Measurements from ENCODE around the gene MYO16. TPM values are rescaled to one million over a fixed set of nuclear protein-coding genes. Genes with fewer than 3 reads are reported as not detected.

MYO16 gene
- total RNA-seq, 1 donor from 2014 or later, result 1.2 TPM

DNA sequence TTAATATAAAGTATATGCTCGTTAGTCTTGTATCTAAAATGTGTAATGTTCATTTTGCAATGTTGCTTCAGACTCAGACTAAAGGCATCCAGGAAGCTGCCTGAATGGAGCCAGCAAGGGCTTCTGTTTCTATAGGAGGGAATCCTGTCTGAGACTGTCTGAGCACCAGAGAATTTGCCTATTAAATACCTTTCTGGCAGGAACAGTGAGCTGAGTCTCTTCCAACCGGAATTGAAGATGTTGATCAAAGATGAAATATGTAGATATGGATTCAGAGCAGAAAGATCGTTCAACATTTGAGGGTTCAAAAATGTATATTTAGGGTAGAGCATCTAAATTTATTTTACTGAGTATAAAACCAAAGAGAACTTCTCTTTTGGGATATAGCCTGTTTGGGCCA is 20.9 kb downstream of the MYO16 start:
- DNase-seq (no peak), ATAC-seq (ENCODE audit: poor library complexity) (no peak)
- intact Hi-C loops (cut with DNase I), result no loop called here

DNA sequence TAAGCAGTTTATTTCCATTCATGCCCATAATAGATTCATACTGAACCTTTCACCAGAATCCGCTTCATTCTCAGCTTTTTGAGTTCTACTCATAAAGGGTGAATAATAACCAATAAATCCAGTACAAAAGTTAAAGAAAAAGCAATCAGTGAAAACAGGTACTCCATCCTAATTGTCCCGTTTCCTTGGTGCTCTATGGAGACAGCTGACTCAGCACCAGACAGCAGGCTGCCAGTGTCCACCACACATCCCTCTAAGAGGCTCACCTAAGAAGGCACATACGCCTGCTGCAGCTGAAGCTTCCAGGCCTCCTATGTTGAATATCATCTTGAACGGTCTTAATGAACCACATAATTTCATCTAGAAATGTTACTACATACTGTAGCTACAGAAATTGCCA is 27.3 kb downstream of the MYO16 start:
- DNase-seq (no peak), ATAC-seq (ENCODE audit: poor library complexity) (no peak)
- intact Hi-C loops (cut with DNase I), result no loop called here

DNA sequence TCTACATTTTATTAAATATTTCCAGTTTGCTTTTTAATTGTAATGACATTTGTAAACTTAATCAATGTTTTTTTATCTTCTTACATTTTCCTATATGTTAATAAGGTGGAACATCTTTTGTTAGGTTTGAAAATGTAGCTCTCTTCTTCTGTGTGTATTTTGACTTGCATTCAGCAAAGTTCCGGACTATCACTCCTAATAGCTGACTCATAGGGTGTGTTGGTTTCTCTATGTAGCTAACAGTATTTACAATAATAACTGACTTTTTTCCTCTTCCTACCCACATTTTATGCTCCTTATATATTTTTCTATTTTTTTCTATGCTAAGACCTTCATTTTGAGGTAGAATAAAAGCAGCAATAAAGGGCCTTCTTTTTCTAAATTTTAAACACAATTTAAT is 28.1 kb downstream of the MYO16 start:
- intact Hi-C loops (cut with DNase I), result no loop called here
- DNase-seq (no peak), ATAC-seq (ENCODE audit: poor library complexity) (no peak)

DNA sequence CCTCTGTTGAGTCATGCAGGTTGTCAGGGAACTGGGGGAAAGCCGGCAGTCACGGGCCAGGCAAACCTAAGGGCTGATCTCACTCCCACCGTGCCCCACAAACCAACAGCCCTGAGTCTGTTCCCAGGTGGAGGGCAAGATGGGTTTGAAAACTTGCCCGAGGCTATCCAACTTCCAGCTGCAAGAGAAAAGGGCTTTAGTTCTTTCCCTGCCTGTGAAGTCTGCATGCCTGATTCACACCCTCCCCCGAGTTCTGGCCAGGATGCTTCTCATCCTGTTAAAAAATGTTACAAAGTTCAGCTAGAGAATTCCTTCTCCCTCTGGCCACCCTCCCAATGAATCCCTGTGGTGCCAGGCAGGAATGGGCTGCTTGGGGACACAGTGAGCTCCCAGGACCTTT is 33.1 kb downstream of the MYO16 start:
- intact Hi-C loops (cut with DNase I), result no loop called here
- ATAC-seq (ENCODE audit: poor library complexity), result no peak
- no peak for DNase-seq

- DNase-seq, result no peak
- ATAC-seq (ENCODE audit: poor library complexity), result no peak
- intact Hi-C loops (cut with DNase I), result no loop called here
These were observed 34.3 kb downstream of the MYO16 start for GRCh38 chr13:108663710-108664109.

GRCh38 chr13:108667205-108667604 is 37.8 kb downstream of the MYO16 start:
- ATAC-seq (ENCODE audit: poor library complexity), result no peak
- intact Hi-C loops (cut with DNase I), result no loop called here

GRCh38 chr13:108669381-108669780 is 40.0 kb downstream of the MYO16 start:
- intact Hi-C loops (cut with DNase I), result no loop called here
- ATAC-seq (ENCODE audit: poor library complexity) (no peak), DNase-seq (no peak)

More at GRCh38 chr13:108667205-108667604, 37.8 kb downstream of the MYO16 start:
- DNase-seq, result no peak

DNA sequence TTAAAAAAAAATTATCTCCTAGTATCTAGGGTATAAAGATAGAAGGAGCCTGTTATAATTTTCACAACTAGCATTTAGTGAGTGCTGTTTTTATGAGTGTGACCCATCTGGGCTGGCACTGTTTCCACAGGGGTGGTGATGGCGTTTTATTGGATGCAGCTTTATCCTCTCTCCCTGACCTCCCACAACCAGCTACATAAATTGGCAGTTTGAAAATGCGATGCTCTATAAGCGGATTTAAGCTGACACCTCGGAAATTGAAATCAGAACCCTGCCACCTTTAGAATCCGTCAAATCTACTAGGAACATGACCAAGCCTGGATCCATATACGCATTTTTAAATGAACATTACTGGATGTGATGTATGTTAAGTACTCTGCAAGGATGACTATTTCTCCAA is 44.9 kb downstream of the MYO16 start:
- intact Hi-C loops (cut with DNase I), result no loop called here
- ATAC-seq (ENCODE audit: poor library complexity), result no peak

DNA sequence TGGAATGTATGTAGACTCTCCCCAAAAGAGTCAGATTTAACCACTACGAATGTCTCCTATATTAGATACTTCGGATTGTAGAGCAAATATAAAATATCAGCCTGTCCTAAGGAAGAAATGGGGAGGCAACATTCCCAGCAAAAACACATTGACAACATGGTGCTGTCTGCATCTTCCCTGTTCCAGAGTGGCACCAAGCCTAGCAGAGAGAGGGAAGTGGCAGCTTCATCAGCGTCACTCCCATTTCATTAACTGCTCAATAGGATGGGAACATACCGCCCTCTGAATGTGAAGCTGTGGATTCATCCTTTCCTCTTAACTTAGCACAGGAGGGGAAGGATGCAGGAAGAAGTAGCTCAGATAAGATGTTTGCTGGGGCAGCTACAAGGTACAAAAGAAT is 45.4 kb downstream of the MYO16 start:
- ATAC-seq (ENCODE audit: poor library complexity) (no peak), DNase-seq (no peak)
- intact Hi-C loops (cut with DNase I), result no loop called here

More for the DNA sequence above, 44.9 kb downstream of the MYO16 start:
- no peak for DNase-seq

GRCh38 chr13:108676620-108677019 is 47.2 kb downstream of the MYO16 start:
- ATAC-seq (ENCODE audit: poor library complexity), result no peak
- no peak for DNase-seq
- intact Hi-C loops (cut with DNase I), result no loop called here

DNA sequence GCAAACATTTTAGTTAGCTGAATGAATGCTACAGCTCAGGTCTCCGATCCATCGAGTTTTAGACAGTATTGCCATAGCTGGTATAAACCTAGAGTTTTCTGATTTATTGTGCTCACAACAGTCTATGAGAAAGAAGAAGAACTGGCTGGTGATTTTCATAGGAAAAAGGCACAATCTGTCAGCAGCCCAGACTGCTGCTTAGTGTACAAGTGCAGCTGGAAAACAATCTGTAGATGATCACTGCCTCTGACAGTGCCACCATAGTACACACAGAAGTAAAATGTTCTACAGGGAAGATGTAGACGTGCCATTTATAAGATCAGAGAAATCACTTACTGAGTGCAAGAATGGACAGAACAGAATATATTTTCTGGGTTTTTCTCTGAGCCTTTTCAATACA is 48.4 kb downstream of the MYO16 start:
- DNase-seq (no peak), ATAC-seq (ENCODE audit: poor library complexity) (no peak)
- intact Hi-C loops (cut with DNase I), result no loop called here

DNA sequence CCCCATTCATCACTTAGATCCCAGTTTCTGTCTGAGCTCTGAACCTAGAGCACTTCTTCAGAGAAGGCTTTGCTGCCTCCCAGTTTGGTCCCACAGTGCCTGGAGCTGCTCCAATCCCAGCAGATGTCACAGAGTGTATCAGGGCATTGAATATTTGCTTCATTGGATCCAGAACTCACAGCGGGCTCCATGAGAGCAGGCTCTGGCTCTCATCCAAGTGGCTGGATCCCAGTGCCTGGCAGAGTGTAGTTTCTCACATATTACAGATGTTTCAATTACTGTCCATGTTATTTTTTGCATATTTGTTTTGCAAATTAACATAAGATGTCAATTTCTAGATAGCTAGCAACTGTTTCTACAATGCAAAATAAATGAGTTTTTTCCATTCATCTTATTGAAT is 50.6 kb downstream of the MYO16 start:
- no peak for DNase-seq
- intact Hi-C loops (cut with DNase I), result no loop called here
- no peak for ATAC-seq (ENCODE audit: poor library complexity)

DNA sequence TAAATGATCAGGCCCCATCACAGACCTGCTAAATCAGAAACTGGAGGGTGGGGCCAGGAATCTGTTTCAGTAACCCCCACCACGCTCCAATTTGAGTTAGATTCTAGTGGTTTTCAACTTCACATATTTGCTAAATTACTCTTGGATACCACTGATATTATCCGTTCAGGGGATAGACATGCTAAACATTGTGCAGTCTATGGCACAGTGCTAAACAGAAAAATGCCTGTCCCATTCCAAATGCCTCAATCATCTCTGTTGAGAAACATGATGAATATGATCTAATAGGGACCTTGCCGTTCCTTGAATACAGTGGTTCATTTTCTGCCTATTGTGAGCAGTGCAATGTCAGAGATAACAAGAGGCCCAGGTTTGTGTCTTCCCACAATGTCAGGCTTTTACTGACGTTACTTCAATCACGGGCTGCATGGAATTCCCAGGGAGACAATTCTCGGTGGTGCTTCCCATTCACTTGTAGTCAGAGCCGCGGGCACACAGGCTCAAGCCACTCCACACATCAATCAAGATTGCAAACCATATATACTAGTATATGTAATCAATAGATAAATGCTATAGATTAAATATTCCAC is 52.7 kb downstream of the MYO16 start:
- intact Hi-C loops (cut with DNase I), result no loop called here
- ATAC-seq (ENCODE audit: poor library complexity), result no peak
- DNase-seq, result no peak

DNA sequence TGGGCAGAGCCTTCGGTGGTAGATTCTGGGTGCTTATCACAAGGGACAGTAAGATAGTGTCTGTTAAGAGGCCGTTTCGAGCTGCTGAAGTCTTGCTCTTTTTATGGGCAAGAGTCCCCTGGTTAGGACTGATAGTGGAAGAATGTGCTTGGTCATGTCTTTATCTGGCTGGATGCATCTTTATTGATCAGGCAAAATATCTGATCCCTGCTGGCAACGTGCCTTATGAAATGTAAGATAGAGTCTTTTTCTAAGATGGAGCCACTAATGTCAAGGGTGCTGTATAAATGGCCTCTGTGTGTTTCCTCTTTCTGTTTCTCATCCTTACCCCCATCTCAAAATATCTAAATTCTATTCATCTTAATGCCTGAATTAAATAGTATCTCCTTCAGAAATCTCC is 53.3 kb downstream of the MYO16 start:
- intact Hi-C loops (cut with DNase I), result no loop called here
- DNase-seq, result no peak
- ATAC-seq (ENCODE audit: poor library complexity), result no peak

GRCh38 chr13:108686027-108686426 is 56.6 kb downstream of the MYO16 start:
- DNase-seq, result no peak
- intact Hi-C loops (cut with DNase I), result no loop called here
- no peak for ATAC-seq (ENCODE audit: poor library complexity)

GRCh38 chr13:108690726-108691125 is 61.3 kb downstream of the MYO16 start:
- DNase-seq (no peak), ATAC-seq (ENCODE audit: poor library complexity) (no peak)
- intact Hi-C loops (cut with DNase I), result no loop called here

GRCh38 chr13:108700422-108701170 is 71.2 kb downstream of the MYO16 start:
- ATAC-seq (ENCODE audit: poor library complexity) (no peak), DNase-seq (no peak)
- intact Hi-C loops (cut with DNase I), result no loop called here

GRCh38 chr13:108702171-108702570 is 72.8 kb downstream of the MYO16 start:
- intact Hi-C loops (cut with DNase I), result no loop called here
- ATAC-seq (ENCODE audit: poor library complexity) (no peak), DNase-seq (no peak)

DNA sequence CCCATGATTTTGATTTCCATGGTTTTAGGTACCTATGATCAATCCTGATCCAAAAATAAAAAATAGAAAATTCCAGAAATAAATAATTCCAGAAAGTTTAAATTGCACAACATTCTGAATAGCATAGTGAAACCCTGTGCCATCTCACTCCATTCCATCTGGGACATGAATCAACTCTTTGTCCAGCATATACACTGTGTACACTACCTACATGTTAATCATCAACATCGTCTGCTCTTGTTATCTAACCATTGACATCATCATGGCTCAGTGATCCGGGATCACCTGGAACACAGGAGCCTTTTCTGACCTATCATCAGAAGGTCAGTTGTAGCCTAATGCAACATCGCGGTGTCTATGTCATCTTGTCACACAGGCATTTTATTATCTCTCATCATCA is 75.6 kb downstream of the MYO16 start:
- no peak for ATAC-seq (ENCODE audit: poor library complexity)

DNA sequence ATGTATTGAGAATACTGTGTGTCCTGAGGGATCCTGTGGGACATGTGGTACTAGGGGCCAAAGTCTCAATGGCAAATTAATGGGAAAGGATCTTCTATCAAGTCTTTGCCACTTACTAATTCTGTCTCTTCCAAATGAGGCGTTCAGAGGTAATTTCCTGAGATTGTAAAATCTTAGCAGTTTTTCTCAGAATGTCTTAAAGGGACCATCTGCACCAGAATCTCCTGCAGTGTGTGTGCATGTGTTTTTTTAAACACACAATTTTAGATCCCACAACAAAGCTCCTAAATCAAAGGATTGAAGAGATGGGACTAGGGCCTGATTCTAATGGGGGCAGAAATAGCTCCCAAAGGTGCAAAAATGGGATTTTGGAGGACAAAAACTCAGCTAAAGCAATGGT is 78.2 kb downstream of the MYO16 start:
- no peak for ATAC-seq (ENCODE audit: poor library complexity)
- intact Hi-C loops (cut with DNase I), result no loop called here
- DNase-seq, result no peak

More for the DNA sequence above, 75.6 kb downstream of the MYO16 start:
- intact Hi-C loops (cut with DNase I), result no loop called here
- DNase-seq, result no peak

DNA sequence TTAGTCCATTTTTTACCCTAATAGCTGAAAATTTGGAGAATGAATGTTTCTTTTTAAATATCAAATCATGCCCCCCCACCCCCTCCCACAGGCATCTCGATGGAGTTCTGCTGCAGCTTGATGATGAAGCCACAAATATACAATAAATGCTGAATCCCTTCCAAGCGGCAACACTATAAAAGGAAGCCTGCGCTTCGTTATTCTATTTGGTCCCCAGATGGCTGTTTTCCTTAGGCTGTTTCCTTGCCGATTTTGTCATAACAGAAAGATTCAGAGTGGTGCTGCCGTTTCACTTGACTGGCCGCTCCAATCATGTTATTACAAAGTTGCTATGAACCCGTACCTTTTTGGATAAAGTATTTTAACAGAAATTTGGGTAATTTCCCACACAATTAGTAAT is 79.5 kb downstream of the MYO16 start:
- ATAC-seq (ENCODE audit: poor library complexity), result no peak
- intact Hi-C loops (cut with DNase I), result no loop called here
- no peak for DNase-seq
